Measurements from ENCODE around the gene RCC2.

Gene RCC2

DNA sequence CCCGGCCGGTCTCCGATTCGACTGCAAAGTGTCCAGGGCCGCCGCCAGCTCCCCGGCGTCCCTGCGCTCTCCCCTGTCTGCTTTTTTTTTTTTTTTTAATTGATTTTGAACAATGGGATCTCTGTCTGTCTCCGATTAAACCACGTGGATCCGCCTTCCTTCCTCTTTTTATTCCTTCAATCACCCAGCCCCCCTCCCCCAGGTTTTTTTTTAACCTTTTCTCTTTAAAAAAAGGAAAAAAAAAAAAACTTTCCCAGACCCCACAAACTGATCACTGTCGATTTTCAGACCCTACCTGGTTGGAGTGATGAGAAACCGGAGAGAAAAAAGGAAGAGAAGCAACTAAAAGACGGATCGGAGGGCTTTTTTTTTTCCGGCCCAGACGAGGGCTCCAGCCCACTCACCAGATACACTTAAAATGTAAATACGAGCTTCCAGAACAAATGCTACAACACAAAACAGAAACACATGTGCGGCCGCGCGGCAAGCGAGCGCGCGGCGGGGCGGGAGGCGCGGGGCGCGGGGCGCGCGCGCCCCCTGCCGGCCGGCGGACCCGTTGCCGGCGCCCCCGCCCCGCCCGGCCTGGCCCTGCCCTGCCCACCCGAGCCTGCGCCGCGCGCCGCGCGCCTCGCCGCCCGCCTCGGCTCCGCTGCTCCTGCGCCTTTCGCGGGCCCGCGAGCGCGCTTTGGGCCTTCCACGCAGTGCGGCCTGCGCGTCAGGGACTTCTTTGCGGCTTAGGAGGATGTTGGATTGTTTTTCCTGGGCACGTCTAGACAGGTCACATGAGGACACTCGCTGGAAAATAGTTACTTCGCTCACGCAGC lies at the start of gene RCC2:
TSS of gene RCC2 (minus strand) at position 428 of the 824 bp plus-strand sequence. CDS start 1,163 bp downstream, outside the sequence.
- no peak for TF ChIP-seq EP300 (IDR thresholded peaks at IDR 0.05; ENCODE audit: borderline replicate concordance)
- TF ChIP-seq, protein P1, sequence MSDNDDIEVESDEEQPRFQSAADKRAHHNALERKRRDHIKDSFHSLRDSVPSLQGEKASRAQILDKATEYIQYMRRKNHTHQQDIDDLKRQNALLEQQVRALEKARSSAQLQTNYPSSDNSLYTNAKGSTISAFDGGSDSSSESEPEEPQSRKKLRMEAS (IDR thresholded peaks at IDR 0.05) = peak; percentile 83
- TF ChIP-seq, protein P2, sequence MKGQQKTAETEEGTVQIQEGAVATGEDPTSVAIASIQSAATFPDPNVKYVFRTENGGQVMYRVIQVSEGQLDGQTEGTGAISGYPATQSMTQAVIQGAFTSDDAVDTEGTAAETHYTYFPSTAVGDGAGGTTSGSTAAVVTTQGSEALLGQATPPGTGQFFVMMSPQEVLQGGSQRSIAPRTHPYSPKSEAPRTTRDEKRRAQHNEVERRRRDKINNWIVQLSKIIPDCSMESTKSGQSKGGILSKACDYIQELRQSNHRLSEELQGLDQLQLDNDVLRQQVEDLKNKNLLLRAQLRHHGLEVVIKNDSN (IDR thresholded peaks at IDR 0.05) = 0 out of 2 replicates have a peak, but pooled peaks have one; percentile 36

DNA sequence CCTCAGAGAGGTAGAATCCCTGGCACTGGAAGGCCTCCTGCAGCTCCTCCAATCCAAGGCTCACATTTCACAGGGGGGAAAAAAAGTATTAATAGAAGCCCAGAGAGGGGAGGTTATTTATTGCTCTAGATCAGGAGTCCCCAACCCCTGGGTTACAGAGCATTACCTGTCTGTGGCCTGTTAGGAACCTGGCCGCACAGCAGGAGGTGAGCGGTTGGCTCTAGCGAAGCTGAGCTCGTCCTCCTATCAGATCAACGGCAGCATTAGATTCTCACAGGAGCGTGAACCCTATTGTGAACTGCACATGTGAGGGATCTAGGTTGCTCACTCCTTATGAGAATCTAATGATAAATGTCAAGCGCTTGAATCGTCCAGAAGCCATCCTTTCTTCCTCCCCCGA lies 46.8 kb upstream of the RCC2 start:
- TF ChIP-seq, protein P2 (IDR thresholded peaks at IDR 0.05) = no peak
- TF ChIP-seq TCF12 (IDR thresholded peaks at IDR 0.05; ENCODE audit: low read depth) (no peak), EP300 (IDR thresholded peaks at IDR 0.05; ENCODE audit: borderline replicate concordance) (no peak), RAD21 (IDR thresholded peaks at IDR 0.05; ENCODE audit: low read depth) (no peak), CEBPB (IDR thresholded peaks at IDR 0.05) (no peak), EGR1 (IDR thresholded peaks at IDR 0.05) (no peak)
- TF ChIP-seq, protein P3, sequence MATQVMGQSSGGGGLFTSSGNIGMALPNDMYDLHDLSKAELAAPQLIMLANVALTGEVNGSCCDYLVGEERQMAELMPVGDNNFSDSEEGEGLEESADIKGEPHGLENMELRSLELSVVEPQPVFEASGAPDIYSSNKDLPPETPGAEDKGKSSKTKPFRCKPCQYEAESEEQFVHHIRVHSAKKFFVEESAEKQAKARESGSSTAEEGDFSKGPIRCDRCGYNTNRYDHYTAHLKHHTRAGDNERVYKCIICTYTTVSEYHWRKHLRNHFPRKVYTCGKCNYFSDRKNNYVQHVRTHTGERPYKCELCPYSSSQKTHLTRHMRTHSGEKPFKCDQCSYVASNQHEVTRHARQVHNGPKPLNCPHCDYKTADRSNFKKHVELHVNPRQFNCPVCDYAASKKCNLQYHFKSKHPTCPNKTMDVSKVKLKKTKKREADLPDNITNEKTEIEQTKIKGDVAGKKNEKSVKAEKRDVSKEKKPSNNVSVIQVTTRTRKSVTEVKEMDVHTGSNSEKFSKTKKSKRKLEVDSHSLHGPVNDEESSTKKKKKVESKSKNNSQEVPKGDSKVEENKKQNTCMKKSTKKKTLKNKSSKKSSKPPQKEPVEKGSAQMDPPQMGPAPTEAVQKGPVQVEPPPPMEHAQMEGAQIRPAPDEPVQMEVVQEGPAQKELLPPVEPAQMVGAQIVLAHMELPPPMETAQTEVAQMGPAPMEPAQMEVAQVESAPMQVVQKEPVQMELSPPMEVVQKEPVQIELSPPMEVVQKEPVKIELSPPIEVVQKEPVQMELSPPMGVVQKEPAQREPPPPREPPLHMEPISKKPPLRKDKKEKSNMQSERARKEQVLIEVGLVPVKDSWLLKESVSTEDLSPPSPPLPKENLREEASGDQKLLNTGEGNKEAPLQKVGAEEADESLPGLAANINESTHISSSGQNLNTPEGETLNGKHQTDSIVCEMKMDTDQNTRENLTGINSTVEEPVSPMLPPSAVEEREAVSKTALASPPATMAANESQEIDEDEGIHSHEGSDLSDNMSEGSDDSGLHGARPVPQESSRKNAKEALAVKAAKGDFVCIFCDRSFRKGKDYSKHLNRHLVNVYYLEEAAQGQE (IDR thresholded peaks at IDR 0.05; ENCODE audit: low read depth) = no peak

DNA sequence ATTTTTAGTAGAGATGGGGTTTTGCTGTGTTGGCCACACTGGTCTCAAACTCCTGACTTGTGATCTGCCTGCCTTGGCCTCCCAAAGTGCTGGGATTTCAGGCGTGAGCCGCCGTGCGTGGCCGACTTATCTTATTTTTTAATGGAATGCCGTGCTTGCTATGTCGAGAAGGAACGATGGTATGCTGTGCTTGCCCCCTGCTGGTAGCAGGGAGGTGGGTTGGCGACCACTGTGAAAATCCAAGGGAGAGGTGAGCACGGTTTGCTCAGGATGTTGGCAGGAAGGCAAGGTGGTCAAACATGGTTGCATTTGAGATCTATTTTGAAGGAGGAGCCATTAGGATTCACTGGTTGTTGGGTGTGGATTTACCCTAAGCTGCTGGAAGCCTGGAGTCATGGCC lies 45.8 kb upstream of the RCC2 start:
- no peak for TF ChIP-seq CEBPB (IDR thresholded peaks at IDR 0.05)
- TF ChIP-seq CREB1 (IDR thresholded peaks at IDR 0.05; ENCODE audit: low read depth) = no peak
- peak; percentile 45 for TF ChIP-seq RAD21 (IDR thresholded peaks at IDR 0.05; ENCODE audit: low read depth)

DNA sequence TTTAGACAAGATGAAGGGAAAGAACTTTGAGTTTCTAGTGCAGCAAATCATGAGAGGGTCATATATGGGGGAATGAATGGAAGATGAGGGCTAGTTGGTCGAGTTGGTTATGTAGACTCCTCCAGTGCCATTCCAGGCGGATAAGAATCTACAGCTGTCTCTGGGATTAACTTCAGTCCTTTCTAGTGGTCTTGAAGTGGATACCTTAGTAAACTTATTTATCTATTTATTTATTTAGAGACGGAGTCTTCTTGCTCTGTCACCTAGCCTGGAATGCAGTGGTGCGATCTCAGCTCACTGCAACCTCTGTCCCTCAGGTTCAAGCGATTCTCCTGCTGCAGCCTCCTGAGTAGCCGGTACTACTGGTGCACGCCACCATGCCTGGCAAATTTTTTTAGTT lies 41.4 kb upstream of the RCC2 start:
- TF ChIP-seq, protein P1 (IDR thresholded peaks at IDR 0.05) = no peak
- TF ChIP-seq NFIC (IDR thresholded peaks at IDR 0.05) (no peak), TEAD4 (IDR thresholded peaks at IDR 0.05) (no peak)
- TF ChIP-seq, protein P2 (IDR thresholded peaks at IDR 0.05) = no peak

DNA sequence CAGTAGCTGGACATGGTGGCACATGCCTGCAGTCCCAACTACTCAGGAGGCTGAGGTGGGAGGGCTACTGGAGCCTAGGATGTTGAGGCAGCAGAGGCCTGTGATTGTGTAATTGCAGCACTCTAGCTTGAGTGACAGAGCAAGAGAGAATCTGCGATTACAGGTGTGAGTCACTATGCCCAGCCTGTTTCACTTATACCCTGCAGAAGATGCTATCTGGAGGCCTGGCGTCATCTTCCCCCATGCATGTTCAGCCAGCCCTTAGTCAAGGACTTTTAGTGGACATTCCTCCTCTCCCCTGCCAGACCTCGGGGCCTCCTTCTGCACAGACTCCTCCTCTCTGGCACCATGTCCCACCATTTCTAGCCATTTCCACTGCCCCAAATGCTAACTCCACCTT lies 36.3 kb upstream of the RCC2 start:
- peak; percentile 67 for TF ChIP-seq CEBPB (IDR thresholded peaks at IDR 0.05)
- TF ChIP-seq, protein P2 (IDR thresholded peaks at IDR 0.05) = no peak
- TF ChIP-seq CREB1 (IDR thresholded peaks at IDR 0.05; ENCODE audit: low read depth) = no peak
- no peak for TF ChIP-seq TCF12 (IDR thresholded peaks at IDR 0.05; ENCODE audit: low read depth)

DNA sequence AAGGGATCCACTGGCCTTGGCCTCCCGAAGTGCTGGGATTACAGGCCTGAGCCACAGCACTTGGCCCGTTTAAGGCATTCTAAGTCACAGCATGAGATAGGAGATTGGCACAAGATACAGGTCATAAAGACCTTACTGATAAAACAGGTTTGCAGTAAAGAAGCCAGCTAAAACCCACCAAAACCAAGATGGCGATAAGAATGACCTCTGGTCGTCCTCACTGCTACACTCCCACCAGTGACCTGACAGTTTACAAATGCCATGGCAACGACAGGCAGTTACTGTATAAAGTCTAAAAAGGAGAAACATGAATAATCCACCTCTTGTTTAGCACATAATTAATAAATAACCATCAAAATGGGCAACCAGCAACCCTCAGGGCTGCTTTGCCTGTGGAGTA lies 33.3 kb upstream of the RCC2 start:
- TF ChIP-seq YY1 (IDR thresholded peaks at IDR 0.05; ENCODE audit: low read depth) (no peak), TAF1 (IDR thresholded peaks at IDR 0.05; ENCODE audit: low read depth) (no peak), TEAD4 (IDR thresholded peaks at IDR 0.05) (no peak)
- TF ChIP-seq, protein P1 (IDR thresholded peaks at IDR 0.05) = no peak

DNA sequence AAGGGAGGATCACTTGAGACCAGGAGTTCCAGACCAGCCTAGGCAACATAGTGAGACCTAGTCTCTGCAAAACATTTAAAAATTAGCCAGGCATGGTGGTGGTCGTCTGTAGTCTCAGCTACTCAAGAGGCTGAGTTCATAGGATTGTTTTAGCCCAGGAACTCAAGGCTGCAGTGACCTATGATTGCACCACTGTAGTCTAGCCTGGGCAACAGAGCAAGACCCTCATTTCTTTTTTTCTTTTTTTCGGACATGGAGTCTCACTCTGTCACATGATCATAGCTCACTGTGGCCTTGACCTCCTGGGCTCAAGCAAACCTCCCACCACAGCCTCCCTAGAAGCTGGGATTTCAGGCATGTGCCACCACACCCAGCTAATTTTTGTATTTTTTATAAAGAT lies 31.9 kb upstream of the RCC2 start:
- TF ChIP-seq CREB1 (IDR thresholded peaks at IDR 0.05; ENCODE audit: low read depth) (no peak), TEAD4 (IDR thresholded peaks at IDR 0.05) (no peak), CEBPB (IDR thresholded peaks at IDR 0.05) (no peak), EGR1 (IDR thresholded peaks at IDR 0.05) (no peak), YY1 (IDR thresholded peaks at IDR 0.05; ENCODE audit: low read depth) (no peak), TCF12 (IDR thresholded peaks at IDR 0.05; ENCODE audit: low read depth) (no peak), FOXM1 (IDR thresholded peaks at IDR 0.05; ENCODE audit: borderline replicate concordance, low read depth) (no peak), RAD21 (IDR thresholded peaks at IDR 0.05; ENCODE audit: low read depth) (no peak), NFIC (IDR thresholded peaks at IDR 0.05) (no peak)
- TF ChIP-seq, protein P2 (IDR thresholded peaks at IDR 0.05) = no peak
- TF ChIP-seq, protein P1 (IDR thresholded peaks at IDR 0.05) = no peak

All from Ishikawa (cell line).